Testis (tissue), 2 donors: ENCODE results near the gene SEZ6.

Experiments
- POLR2A ChIP-seq: fragments of 450-650 bp; IDR thresholded peaks from one replicate; pipeline ENCODE4 v1.6.1; 2017; ENCODE audit warnings: antibody characterized with exemption, mild to moderate bottlenecking, moderate library complexity
- TF ChIP-seq, protein P1 (sequence below), 3 experiments: fragments of 450-650 bp in 2 of 3; fragments of 200-600 bp in 1 of 3; sonication (generic) in 1 of 3; IDR thresholded peaks; one replicate each; pipeline ENCODE4 v1.5.1; 2016 to 2019; ENCODE audit warnings: antibody characterized with exemption in 3 of 3, mild to moderate bottlenecking in 2 of 3, moderate library complexity in 1 of 3

DNA sequence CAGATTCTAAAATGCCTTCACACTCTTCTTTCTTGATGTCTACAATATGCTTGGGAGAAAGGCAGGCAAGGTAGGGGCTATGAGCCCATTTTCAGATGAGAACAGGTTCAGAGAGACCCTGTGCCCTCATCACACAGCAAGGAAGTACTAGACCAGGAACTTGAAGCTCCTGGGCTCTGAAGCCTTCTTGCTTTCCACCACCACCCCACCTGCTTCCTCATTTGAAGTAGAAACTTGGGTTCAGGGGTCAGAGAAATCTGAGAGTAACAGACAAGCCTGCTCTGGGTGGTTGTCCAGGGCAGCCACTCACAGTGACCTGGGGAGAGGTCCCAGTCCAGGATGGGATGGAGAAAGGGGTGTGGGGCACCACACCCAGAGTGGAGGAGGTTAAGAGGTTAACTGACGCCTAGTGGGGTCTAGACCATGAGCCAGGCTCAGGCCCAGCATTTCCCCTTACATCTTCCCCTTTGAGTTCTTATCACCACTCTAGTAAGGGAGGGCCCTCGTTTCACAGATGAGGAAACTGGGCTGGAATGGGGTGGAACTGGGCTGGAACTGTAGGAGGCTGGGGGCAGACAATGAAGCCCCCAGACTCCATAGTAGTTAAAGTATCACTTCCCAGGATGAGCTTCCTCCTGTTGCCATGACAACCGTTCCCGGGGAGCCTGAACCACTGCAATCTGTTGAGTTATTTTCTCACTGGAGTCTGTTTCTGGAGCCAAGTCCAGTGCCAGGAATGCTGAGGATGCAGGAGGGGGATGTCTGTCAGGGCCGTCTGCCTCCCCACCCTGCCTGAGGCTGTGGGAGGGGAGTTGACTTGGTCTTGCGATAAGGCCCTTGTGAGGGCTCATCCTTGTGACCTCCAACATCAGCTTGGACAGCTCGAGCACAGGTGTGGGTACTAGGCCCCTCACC is 38.4 kb downstream of the SEZ6 start:
- TF ChIP-seq, protein P1, sequence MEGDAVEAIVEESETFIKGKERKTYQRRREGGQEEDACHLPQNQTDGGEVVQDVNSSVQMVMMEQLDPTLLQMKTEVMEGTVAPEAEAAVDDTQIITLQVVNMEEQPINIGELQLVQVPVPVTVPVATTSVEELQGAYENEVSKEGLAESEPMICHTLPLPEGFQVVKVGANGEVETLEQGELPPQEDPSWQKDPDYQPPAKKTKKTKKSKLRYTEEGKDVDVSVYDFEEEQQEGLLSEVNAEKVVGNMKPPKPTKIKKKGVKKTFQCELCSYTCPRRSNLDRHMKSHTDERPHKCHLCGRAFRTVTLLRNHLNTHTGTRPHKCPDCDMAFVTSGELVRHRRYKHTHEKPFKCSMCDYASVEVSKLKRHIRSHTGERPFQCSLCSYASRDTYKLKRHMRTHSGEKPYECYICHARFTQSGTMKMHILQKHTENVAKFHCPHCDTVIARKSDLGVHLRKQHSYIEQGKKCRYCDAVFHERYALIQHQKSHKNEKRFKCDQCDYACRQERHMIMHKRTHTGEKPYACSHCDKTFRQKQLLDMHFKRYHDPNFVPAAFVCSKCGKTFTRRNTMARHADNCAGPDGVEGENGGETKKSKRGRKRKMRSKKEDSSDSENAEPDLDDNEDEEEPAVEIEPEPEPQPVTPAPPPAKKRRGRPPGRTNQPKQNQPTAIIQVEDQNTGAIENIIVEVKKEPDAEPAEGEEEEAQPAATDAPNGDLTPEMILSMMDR (IDR thresholded peaks at IDR 0.05), result no peak
- no peak for TF ChIP-seq POLR2A
